GM18867 (cell line): ENCODE results near the gene RGCC.
"Not testable (repeated sequence)": the region's sequence is repeated elsewhere in the genome, so short reads cannot be mapped to it uniquely, and the experiment has no call there.

Experiments used
- ATAC-seq: cut with Tn5 transposase; IDR thresholded peaks from one replicate; pipeline ENCODE4 v1.9.1; 2021; ENCODE audit warnings: mild to moderate bottlenecking, moderate library complexity; ENCODE audit not compliant: unreplicated experiment

RGCC gene, protein sequence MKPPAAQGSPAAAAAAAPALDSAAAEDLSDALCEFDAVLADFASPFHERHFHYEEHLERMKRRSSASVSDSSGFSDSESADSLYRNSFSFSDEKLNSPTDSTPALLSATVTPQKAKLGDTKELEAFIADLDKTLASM

DNA sequence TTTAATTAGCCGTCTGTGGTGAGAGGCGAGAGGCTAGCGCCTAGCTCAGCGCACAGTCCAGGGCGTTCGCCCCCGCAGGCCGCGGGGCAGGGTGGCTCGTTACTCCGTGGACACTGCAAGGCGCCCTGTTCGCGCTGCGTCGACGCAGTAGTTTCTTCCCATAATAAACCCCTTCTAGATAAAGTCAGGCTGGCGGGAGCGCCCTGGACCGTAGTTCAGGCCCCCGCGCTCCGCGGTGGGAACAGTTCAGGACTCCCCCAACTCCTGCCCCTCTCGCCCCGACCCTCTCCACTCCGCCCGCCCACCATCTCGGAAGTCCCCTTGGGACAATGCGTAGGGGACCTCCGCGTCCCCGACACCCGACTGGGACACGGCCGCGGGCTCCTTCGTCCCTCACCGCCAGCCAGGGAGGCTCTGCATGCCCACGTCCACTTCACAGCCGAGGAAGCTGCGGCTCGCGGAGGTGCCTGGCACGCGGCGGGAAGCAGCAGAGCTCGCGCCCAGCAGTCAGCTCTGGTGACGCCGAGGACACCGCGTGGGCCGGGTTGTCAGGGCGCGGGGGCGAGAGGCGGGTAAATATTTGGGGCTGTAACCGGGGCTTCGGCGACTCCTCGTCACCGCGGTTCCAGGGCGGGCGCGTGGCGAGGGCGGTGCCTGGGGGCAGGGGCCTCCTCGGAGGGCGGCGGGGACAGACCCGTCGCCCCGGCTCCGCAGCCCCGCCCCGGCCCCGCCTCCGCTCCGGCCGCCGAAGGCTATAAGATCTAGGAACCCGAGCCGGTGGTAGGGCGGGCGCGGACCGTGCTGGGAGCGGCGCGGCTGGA is at the start of gene RGCC:
TSS of gene RGCC (plus strand) at position 783 of the 821 bp plus-strand sequence. CDS start 158 bp downstream, outside the sequence.
- ATAC-seq: peak; percentile 73

DNA sequence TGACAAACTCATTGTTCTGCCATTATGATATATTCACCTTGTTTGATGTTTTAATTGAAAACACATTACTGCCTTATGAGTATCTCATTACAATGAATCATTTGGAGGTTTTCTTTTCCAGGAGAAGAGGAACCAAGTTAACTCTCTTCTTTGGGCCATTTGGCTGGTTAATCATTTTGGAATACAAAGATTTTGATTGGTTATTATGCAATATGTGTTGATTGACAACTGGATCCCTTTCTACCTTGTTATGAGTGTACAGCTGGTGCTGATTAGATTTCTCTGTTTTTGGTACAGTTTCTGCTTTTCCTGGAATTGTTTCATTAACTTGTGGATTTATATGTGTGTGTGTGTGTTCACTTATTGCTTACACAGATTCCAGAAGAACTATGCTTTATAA is 49.2 kb upstream of the RGCC start:
- ATAC-seq: no peak

DNA sequence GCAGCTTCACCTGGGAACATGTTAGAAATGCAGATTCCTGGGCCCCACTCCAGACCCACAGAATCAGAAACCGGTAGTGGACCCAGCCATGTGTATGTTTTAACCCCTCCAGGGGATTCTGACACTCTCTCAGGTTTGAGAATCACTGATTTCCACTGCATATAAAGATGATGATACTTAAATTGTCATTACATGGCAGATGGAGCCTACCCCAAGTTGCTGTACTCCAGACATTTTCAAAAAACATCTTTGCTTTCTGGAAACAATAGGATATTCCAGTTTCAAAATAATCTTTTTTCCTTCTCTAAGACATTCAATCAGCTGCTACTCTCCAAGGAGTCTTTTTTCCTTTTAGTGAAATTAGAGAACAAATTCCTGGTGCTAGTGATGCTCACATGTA is 48.6 kb upstream of the RGCC start:
- ATAC-seq: no peak

DNA sequence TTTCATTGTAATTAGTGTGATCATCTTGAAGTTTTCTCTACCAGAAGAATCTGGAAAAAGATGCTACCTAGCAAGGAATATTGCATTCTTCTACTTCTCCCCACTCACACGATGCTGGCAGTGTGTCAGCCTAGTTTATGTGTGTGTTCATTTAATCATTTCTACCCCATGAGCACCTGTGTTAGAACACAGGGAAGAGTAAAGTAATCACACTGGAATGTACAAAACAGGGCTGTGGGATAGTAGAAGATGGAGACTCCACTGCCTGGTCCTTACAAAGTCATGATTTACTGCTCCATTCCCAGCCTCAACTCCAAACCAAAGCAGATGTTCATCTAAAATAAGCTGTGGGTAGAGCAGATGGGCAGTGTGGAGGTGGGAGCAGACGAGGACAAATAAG is 47.7 kb upstream of the RGCC start:
- no peak for ATAC-seq

GRCh38 chr13:41411060-41411459 is 46.3 kb upstream of the RGCC start:
- no peak for ATAC-seq

GRCh38 chr13:41411522-41411921 is 45.8 kb upstream of the RGCC start:
- no peak for ATAC-seq

DNA sequence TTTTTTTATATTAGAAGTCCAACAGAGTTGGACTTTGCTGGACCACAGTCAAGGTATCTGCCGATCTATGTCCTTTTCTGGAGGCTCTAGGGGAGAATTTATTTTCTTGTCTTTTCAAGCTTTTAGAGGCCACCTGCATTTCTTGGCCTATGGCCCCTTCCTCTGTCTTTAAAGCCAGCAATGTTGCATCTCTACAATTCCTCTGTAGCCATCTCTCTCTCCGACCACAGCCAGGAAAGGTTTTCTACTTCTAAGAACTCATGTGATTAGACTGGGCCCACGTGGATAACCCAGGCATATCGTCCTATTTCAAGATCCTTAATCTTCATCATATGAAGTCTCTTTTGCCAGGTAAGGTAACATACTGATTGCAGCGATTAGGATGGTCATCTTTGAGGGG is 43.5 kb upstream of the RGCC start:
- ATAC-seq: no peak

- no peak for ATAC-seq
These were observed 41.1 kb upstream of the RGCC start for GRCh38 chr13:41416276-41416675.

DNA sequence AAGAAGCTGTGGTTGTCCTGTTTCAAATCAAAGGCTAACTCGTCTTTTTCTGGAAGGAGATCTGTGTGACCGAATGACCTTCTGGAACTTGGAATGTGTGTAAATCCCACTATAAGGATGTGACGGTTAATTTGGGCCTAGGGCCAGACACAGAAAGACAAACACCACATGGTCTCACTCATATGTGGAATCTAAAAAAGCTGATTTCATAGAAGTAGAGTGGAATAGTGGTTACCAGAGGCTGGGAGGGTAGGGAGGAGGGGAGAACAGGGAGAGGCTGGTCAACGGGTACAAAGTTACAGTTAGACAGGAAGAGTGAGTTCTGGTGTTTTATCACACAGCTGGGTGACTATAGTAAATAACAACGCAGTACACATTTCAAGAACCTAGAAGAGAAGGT is 39.3 kb upstream of the RGCC start:
- ATAC-seq: no peak

DNA sequence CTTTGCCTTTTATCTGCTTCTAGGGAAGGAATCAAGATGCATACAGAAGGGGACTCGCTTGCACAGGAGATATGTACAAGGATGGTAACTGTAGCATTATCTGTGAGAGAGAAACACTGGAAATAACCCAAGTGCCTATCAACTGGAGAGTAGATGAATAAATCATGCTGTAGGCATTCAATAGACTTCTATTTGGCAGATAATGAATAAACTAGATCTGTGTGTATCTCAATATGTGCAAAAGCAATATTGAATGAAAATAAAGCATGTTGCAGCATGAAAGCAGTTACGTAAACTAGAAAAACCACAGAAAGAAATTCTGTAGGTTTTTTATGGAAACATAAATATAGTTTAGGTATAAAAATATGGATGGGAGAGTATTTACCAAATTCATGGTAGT is 38.6 kb upstream of the RGCC start:
- ATAC-seq: no peak

GRCh38 chr13:41419206-41419605 is 38.1 kb upstream of the RGCC start:
- no peak for ATAC-seq

GRCh38 chr13:41420146-41420545 is 37.2 kb upstream of the RGCC start:
- ATAC-seq: no peak

DNA sequence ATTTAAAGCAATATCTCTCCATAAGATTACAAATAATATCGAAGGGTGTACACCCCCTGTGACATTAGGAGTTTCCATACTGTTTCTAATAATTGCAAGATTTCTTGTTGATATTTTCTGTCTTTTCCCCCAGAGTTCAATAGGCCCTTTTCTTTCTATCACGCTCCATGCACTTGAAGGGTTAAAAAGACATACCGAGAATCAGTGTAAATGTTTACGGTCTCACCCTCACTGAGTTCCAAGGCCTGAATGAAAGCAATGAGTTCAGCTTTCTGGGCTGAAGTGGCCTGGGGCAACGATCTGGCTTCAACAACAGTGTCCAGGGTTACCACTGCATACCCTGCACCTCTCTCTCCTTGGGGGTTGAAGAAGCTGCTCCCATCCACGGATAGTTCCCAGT is 36.0 kb upstream of the RGCC start:
- not testable (repeated sequence) for ATAC-seq

DNA sequence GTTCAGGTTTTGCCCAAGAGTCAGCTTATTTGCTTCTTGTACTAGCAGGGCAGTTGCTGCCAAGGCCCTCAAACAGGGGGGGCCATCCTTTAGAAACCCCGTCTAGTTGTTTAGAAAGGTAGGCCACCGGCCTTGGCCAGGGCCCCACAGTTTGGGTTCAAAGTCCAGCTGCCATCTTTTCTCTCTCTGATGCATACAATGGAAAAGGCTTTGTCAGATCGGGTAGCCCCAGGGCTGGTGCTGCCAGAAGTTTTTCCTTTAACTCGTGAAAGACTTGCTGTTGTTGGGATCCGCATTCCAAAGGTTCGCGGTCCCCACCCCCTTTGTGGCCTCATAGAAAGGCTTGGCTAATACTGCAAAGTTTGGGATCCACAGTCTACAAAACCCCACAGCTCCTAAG is 35.4 kb upstream of the RGCC start:
- not testable (repeated sequence) for ATAC-seq

DNA sequence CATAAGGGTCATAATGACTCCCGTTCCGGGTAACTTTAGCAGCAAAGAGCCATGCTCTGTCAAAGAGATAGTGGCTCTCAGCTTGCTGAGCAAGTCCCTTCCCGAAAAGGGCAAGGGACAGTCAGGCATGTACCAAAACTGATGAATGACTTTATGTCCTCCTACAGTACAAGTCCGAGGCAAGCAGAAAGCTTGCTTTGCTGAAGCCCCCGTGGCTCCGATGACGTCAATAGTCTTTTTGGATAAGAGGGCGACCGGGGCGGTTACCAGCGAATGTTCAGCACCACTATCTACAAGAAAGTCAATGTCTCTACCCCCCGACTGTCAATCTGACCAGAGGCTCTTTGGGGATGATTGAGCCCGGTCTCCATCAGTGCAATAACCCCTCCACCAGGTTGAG is 34.1 kb upstream of the RGCC start:
- ATAC-seq: not testable (repeated sequence)

- not testable (repeated sequence) for ATAC-seq
These were observed 32.7 kb upstream of the RGCC start for GRCh38 chr13:41424675-41425074.

- ATAC-seq: no peak
These were observed 31.3 kb upstream of the RGCC start for GRCh38 chr13:41426047-41426446.

DNA sequence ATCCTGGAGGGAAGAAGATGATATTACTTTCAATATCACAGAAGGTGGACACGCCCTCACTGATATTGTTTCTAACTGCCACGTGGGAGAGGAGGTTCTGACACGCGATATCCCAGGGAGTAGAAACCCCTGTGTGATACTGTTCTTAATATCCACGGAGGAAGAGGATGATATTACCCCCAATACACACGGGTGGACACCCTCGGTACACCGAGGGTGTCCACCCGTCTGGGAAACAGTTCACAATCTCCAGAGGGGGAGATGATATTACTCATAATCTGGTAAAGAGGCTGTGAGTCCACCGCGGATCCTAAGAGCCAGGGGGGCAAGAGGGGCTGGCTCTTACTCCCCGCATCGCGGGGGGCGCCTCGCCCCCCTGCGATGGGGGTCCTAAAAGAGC is 29.7 kb upstream of the RGCC start:
- no peak for ATAC-seq

DNA sequence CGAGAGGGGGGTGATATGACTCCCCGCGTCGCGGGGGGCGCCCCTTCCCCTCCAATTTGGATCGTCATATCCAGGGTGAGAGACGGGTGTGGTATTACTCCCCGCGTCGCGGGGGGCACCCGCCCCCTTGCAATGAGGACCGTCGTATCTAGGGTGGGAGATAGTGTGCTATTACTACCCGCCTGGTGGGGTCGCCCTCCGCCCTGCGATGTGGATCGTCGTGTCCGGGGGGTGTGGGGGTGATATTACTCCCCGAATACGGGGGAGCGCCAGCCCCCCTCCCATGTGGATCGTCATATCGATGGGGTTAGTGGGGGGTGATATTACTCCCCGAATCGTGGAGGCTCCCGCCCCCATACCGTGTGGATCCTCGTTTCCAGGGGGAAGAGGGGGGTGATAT is 29.2 kb upstream of the RGCC start:
- no peak for ATAC-seq

- not testable (repeated sequence) for ATAC-seq
These were observed 23.3 kb upstream of the RGCC start for GRCh38 chr13:41434030-41434429.

- no peak for ATAC-seq
These were observed 22.4 kb upstream of the RGCC start for GRCh38 chr13:41434831-41435520.

DNA sequence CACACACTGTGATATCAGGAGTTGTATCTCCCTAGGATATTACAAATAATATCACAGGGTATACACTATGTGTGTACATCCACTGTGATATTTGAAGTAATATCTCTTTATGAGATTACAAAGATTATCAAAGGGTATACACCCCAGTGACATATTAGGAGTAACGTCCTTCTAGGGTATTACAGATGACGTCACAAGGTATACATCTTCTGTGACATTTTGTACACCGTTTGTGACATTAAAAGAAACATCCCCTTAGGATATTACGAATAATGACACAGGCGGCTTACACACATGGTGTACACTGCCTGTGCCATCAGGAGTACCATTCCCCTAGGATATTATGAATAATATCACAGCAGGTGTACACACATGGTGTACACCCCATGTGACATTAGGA is 13.4 kb upstream of the RGCC start:
- ATAC-seq: no peak
